Measurements from ENCODE around the gene CYP2R1.

The CYP2R1 gene

GRCh38 chr11:14892036-14892556 is at the start of gene CYP2R1:
TSS of gene CYP2R1 (minus strand) at chr11:14892231. CDS start at chr11:14892205, 26 bp downstream.
- DNase-seq (ENCODE audit: low spot score) = peak; percentile 98

- DNase-seq (ENCODE audit: low spot score) = no peak
These were observed 46.9 kb upstream of the CYP2R1 start for GRCh38 chr11:14938936-14939335.

GRCh38 chr11:14934641-14935351 is 42.8 kb upstream of the CYP2R1 start:
- no peak for DNase-seq (ENCODE audit: low spot score)

- DNase-seq (ENCODE audit: low spot score) = no peak
These were observed 40.4 kb upstream of the CYP2R1 start for GRCh38 chr11:14932447-14932846.

- DNase-seq (ENCODE audit: low spot score) = no peak
These were observed 38.3 kb upstream of the CYP2R1 start for GRCh38 chr11:14930369-14930768.

- DNase-seq (ENCODE audit: low spot score) = peak; percentile 68
These were observed 35.1 kb upstream of the CYP2R1 start for GRCh38 chr11:14927146-14927545.

GRCh38 chr11:14924318-14924717 is 32.3 kb upstream of the CYP2R1 start:
- no peak for DNase-seq (ENCODE audit: low spot score)

- DNase-seq (ENCODE audit: low spot score) = no peak
These were observed 24.4 kb upstream of the CYP2R1 start for GRCh38 chr11:14916403-14916802.

GRCh38 chr11:14914536-14914935 is 22.5 kb upstream of the CYP2R1 start:
- no peak for DNase-seq (ENCODE audit: low spot score)

- DNase-seq (ENCODE audit: low spot score) = peak; percentile 37
These were observed 16.3 kb upstream of the CYP2R1 start for GRCh38 chr11:14908214-14908880.

GRCh38 chr11:14907411-14908213 is 15.6 kb upstream of the CYP2R1 start:
- peak; percentile 25 for DNase-seq (ENCODE audit: low spot score)

- no peak for DNase-seq (ENCODE audit: low spot score)
These were observed 15.0 kb upstream of the CYP2R1 start for GRCh38 chr11:14906993-14907392.

GRCh38 chr11:14906578-14906977 is 14.5 kb upstream of the CYP2R1 start:
- no peak for DNase-seq (ENCODE audit: low spot score)

- peak; percentile 42 for DNase-seq (ENCODE audit: low spot score)
These were observed 13.3 kb upstream of the CYP2R1 start for GRCh38 chr11:14905104-14906033.

- DNase-seq (ENCODE audit: low spot score) = peak; percentile 85
These were observed 12.7 kb upstream of the CYP2R1 start for GRCh38 chr11:14904745-14905103.

- peak; percentile 30 for DNase-seq (ENCODE audit: low spot score)
These were observed 10.8 kb upstream of the CYP2R1 start for GRCh38 chr11:14902650-14903350.

- DNase-seq (ENCODE audit: low spot score) = no peak
These were observed 6.9 kb upstream of the CYP2R1 start for GRCh38 chr11:14898906-14899305.

GRCh38 chr11:14898355-14898754 is 6.3 kb upstream of the CYP2R1 start:
- DNase-seq (ENCODE audit: low spot score) = no peak

GRCh38 chr11:14894657-14895598 is 2.9 kb upstream of the CYP2R1 start:
- DNase-seq (ENCODE audit: low spot score) = peak; percentile 41

- no peak for DNase-seq (ENCODE audit: low spot score)
These were observed 546 bp upstream of the CYP2R1 start for GRCh38 chr11:14892577-14892976.

Measured in AG20443 (cell line).